Central memory CD8-positive, alpha-beta T cell (primary cell): ENCODE measurements around the gene KCNK10.

ENCODE experiments used
- ATAC-seq: fragments of 150-1000 bp; cut with Tn5 transposase; replicated peaks from 2 replicates; pipeline ENCODE4 v1.10.0; 2022; ENCODE audit warnings: mild to moderate bottlenecking, moderate FRiP score, moderate number of reproducible peaks; ENCODE audit not compliant: poor library complexity, severe bottlenecking; ENCODE audit errors: extremely low read depth
- DNase-seq, 2 donors: peaks; one replicate each; pipeline ENCODE4 v3.0.0; 2021; ENCODE audit warnings: low spot score in 2 of 2
- H3K27ac Mint-ChIP-seq: one replicate; pipeline ENCODE4 v1.8.0; 2022; ENCODE audit warnings: low read depth, mild to moderate bottlenecking, moderate library complexity, mixed read lengths
- H3K27me3 Mint-ChIP-seq: one replicate; pipeline ENCODE4 v1.8.0; 2022; ENCODE audit warnings: mixed read lengths
- H3K36me3 Mint-ChIP-seq: one replicate; pipeline ENCODE4 v1.8.0; 2022; ENCODE audit warnings: mild to moderate bottlenecking, moderate library complexity, mixed read lengths; ENCODE audit not compliant: insufficient read depth
- H3K4me1 Mint-ChIP-seq: one replicate; pipeline ENCODE4 v1.8.0; 2022; ENCODE audit warnings: mixed read lengths
- H3K4me3 Mint-ChIP-seq: one replicate; pipeline ENCODE4 v1.8.0; 2022; ENCODE audit warnings: mild to moderate bottlenecking, moderate library complexity, mixed read lengths
- H3K9me3 Mint-ChIP-seq: one replicate; pipeline ENCODE4 v1.8.0; 2022; ENCODE audit warnings: mixed read lengths

The KCNK10 gene

DNA sequence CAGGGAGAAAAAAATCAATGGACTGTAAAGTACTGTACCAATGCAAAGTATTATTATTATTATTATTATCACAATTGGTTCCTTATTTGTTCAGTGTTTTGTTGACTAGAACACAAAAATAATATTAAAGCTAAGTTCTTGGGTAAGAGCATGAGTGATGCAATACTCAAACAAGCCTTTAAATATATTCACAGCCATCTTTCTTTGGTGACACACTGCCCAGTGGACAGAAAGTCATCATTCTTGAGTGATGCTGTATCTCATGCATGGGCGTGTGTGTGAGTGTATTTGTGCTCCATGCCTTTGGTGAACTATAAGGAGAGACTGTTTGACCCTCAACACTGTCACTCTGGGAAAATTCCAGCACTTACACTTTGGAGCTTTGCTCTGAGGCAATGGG is 93.6 kb downstream of the KCNK10 start:
- Mint-ChIP-seq H3K4me3 (no peak overlapping the region), H3K4me1 (no peaks in the 10 kb centered on the region), H3K27ac (no peak overlapping the region), H3K9me3 (no peaks in the 10 kb centered on the region), H3K27me3 (peaks cover 50% of the 10 kb centered on the region), H3K36me3 (peaks cover 2% of the 10 kb centered on the region)
- ATAC-seq = no peak
- no peak for DNase-seq

DNA sequence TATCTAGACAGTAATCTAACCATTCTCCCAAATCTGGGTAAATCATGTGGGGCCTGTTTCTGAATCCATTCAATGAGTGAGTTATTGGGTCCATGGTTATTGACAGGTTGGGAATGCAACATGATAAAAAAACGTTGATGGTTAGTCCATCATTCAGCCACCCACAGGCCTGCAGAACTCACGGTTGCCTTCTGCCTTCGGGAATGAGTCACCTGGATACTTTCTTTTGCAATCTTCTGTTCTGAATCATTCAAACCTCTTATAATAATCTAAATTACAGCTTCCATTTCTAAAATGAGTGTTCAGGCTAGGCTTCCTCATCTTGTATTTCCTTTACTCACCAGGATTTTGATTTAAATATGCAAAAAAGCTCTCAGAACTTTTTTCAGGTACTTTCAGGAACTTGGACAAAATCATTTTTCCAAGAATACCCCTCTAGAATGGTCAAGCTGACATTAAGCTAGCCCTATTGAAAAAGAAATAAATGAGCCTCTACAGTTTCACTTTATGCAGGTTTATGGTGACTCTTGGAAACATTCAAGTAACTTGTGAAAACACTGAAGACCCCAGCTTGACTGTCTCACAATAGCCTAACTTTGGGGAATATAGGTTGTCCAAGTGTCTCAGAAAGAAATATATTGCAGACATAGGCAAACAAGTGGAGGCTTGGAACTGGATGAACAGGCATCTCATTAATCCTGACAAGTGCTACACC is 94.4 kb downstream of the KCNK10 start:
- H3K27ac Mint-ChIP-seq = no peak overlapping the region
- DNase-seq (no peak), ATAC-seq (no peak)

DNA sequence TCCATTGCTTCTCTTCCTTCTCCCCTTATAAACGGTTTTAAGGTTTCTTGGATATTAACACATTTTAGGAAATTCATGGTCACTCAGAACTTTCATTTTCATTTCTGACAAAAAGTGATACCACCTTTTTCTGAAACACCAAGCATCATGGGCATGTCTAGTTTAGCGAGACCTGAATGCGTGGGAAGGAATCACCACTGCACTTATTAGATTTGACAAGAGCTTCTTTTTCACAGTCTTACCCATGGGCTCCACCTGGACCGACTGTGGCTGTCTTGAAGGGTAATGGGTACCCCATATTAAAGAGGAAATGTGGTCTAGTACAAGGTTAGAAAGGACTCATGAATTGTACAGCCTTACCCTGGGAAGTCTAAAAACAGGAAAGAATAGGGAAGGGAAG is 95.4 kb downstream of the KCNK10 start:
- Mint-ChIP-seq H3K36me3 (peaks cover 2% of the 10 kb centered on the region), H3K4me1 (no peaks in the 10 kb centered on the region), H3K27me3 (peaks cover 49% of the 10 kb centered on the region), H3K27ac (no peak overlapping the region), H3K9me3 (peaks cover 10% of the 10 kb centered on the region), H3K4me3 (no peak overlapping the region)
- no peak for ATAC-seq
- no peak for DNase-seq

More for the DNA sequence above, 94.4 kb downstream of the KCNK10 start:
- Mint-ChIP-seq H3K36me3 (peaks cover 2% of the 10 kb centered on the region), H3K4me3 (no peak overlapping the region), H3K9me3 (peaks cover under 1% of the 10 kb centered on the region), H3K27me3 (peaks cover 48% of the 10 kb centered on the region), H3K4me1 (no peaks in the 10 kb centered on the region)

DNA sequence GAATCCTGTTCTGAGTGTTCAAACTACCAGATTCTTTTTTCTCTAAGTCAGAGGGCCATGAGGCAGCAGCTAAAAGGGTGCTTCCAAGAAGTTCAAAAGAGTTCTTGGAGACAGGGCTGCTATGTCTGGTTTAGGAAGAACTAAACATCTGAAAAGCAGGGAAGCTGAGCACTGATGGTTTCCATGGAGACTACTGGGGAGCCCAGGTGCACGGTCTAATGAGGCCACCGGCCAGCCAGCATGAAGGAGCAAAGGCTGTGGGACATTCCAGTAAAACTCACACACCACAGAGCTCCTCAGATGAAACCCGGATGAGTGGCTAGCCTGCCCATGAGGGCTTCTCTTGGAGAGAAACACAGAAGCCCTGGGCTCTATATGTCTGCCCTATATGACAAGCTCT is 97.3 kb downstream of the KCNK10 start:
- DNase-seq (no peak), ATAC-seq (no peak)
- no peaks in the 10 kb centered on the region for H3K4me1 Mint-ChIP-seq
- H3K9me3 Mint-ChIP-seq = peaks cover 19% of the 10 kb centered on the region
- no peak overlapping the region for H3K27ac Mint-ChIP-seq
- peaks cover 2% of the 10 kb centered on the region for H3K36me3 Mint-ChIP-seq
- H3K4me3 Mint-ChIP-seq = no peak overlapping the region
- H3K27me3 Mint-ChIP-seq = peaks cover 61% of the 10 kb centered on the region

DNA sequence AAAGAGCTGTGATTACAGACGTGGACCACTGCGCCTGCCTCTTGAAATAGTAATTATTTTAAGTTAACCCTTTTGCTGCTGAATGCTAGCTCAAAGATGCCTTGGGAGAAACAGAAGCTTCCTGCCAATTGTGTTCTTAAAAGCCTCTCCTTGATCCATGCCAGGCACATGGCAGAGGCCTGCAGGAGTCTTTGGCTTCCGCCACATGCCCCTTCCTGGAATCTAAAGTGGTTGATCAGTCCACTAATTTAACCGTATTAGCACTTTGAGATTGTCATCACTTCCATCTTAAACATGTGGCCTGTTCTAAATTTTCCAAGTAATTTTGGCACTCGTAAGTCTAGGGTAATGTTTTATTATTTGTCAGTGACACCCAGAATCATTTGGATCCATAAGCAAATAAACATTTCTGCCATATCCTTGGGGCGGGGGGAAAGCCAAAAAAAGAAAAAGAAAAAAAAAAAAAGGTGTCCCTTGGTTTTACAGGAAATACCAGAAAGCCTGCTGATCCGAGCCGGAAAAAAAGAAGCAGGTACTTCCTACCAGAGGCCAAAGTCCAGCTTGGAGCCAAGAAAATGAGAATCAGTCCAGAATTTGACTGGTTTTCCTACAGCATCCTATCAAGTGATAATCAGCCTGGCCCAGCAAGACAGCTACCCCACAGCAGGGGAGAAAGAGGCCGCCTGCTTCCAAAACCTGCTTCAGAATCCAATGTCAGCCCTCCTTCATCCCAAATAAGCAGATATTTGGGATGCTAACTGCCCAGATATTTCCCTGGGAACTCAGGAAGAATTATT is 104.8 kb downstream of the KCNK10 start:
- Mint-ChIP-seq H3K9me3 (peaks cover 15% of the 10 kb centered on the region), H3K36me3 (no peaks in the 10 kb centered on the region), H3K27me3 (peaks cover 40% of the 10 kb centered on the region), H3K4me3 (no peak overlapping the region), H3K27ac (no peak overlapping the region), H3K4me1 (no peaks in the 10 kb centered on the region)
- ATAC-seq = no peak
- DNase-seq = no peak

DNA sequence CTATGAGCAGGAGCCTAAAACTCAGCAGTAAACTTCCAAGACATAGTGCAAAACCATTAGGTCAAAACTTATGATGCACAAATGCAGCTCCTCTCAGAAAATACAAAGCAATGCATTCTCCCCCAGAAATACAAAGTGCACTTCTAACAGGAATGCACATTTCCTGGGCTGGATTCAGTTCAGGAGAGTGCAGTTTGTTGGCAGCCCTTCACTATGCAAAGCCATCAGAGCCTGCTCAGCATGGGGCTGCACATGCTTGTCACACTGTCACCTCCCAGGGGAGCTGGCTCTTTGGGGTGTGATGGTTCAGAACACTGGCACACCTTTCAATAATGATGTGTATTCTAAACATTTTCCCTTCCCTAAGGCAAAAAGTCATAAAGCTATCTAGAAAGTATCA is 110.4 kb downstream of the KCNK10 start:
- Mint-ChIP-seq H3K9me3 (no peaks in the 10 kb centered on the region), H3K36me3 (no peaks in the 10 kb centered on the region), H3K4me3 (no peak overlapping the region), H3K27me3 (peaks cover 44% of the 10 kb centered on the region), H3K4me1 (no peaks in the 10 kb centered on the region), H3K27ac (no peak overlapping the region)
- no peak for DNase-seq
- ATAC-seq = no peak

DNA sequence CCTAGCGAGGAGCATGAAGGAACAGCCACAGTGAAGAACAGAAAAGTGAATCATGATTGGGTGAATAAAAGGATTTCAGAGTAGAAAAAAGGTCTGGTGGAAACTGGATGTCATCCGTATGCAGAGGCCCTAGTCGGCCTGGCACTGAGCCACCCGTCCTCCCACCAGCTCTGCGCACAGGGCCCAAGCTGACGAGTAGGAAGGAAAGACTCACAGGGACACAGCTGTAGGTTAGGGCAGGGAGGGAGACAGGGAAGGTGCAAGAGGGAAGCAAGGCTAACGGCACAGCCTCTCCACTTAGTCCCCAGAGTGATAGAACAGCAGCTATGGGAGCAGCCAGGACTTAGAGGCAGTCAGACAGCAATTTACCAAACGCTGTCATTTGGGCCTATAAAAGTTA is 112.6 kb downstream of the KCNK10 start:
- Mint-ChIP-seq H3K9me3 (no peaks in the 10 kb centered on the region), H3K27me3 (peaks cover 41% of the 10 kb centered on the region), H3K36me3 (no peaks in the 10 kb centered on the region), H3K4me3 (no peak overlapping the region), H3K4me1 (no peaks in the 10 kb centered on the region), H3K27ac (no peak overlapping the region)
- ATAC-seq (no peak), DNase-seq (no peak)

DNA sequence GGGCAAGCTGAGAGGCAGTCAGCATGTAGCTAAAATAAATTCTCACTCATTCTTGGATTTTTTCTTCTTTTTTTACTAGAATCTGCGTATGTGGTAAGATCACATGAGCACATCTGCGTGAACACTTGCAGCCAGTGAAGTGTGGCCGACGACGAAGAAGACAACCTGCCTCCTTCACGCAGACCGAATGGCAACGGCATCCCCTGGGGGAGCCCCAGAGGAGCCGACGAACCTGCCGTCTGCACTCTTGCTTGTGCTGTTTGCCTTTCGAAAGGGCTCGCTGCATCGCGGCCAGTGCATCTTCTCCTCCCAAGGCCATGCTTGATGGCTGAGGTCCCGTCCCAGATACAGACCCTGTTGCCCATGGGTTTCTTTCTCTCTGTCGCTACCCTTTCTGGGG is 113.8 kb downstream of the KCNK10 start:
- DNase-seq (no peak), ATAC-seq (no peak)
- Mint-ChIP-seq H3K27ac (no peak overlapping the region), H3K4me3 (no peak overlapping the region), H3K9me3 (no peaks in the 10 kb centered on the region), H3K4me1 (no peaks in the 10 kb centered on the region), H3K27me3 (peaks cover 42% of the 10 kb centered on the region), H3K36me3 (no peaks in the 10 kb centered on the region)

DNA sequence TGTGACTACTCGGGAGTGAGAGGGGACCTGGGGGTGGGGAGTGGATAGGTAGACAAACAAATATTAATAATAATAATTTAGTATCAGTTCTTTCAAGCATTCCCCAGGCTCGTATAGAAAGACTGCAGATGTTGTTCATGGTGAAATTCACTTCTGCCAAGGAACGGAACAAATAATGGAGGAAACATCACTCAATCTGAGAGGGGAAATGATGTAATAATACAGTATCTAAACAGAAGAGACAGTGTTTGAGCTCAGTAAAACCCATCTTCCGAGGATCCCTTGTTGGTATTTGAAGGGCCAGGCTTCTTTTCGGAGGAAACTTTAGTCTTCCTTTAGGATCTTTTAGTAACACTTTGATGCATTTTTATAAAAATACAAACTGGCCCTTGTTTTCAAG is 114.2 kb downstream of the KCNK10 start:
- Mint-ChIP-seq H3K4me1 (no peaks in the 10 kb centered on the region), H3K27ac (no peak overlapping the region), H3K27me3 (peaks cover 46% of the 10 kb centered on the region), H3K9me3 (no peaks in the 10 kb centered on the region), H3K4me3 (no peak overlapping the region), H3K36me3 (no peaks in the 10 kb centered on the region)
- ATAC-seq = no peak
- no peak for DNase-seq

DNA sequence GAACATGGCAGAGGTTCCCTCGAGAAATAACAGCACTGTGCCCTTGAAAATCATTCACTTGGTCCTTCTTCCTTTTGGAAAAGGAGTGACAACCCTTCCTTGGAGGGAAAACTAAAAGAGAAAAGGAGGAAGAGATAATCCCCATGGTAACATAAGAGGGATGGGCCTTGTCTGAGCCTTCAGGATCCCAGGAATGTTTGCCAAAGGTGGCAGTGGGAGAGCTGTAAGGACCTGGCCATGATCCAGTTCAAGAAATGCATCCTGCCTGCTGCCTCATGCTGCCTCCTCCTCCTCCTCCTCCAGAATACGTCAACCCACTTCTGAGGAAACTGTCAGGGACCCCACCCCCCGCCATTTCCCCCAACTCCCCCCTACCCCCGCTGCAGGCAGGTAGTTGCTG is 118.8 kb downstream of the KCNK10 start:
- Mint-ChIP-seq H3K27ac (no peak overlapping the region), H3K9me3 (no peaks in the 10 kb centered on the region), H3K36me3 (no peaks in the 10 kb centered on the region), H3K27me3 (peaks cover 44% of the 10 kb centered on the region), H3K4me1 (no peaks in the 10 kb centered on the region), H3K4me3 (no peak overlapping the region)
- DNase-seq (no peak), ATAC-seq (no peak)

DNA sequence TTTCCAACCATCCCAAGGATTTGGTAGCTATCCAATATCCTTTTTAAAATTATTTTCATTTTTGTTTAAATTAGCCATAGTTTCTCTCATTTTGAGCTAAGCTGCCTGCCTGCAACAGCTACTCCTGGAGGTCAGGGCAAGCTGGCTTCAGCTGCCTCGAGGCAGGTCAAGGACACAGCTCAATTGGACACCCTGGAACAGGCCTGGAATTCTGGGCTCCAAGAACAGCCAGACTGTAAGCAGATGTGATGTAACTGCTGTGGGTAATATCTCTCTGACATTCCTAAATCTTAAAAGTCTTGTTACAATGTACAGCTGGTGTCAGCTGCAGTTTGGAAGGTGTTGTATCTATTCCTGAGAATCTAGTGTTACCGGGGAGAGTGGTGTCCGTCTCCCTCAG is 119.8 kb downstream of the KCNK10 start:
- H3K27ac Mint-ChIP-seq = no peak overlapping the region
- H3K36me3 Mint-ChIP-seq = no peaks in the 10 kb centered on the region
- ATAC-seq (no peak), DNase-seq (no peak)
- no peak overlapping the region for H3K4me3 Mint-ChIP-seq
- no peaks in the 10 kb centered on the region for H3K4me1 Mint-ChIP-seq
- no peaks in the 10 kb centered on the region for H3K9me3 Mint-ChIP-seq
- peaks cover 49% of the 10 kb centered on the region for H3K27me3 Mint-ChIP-seq

DNA sequence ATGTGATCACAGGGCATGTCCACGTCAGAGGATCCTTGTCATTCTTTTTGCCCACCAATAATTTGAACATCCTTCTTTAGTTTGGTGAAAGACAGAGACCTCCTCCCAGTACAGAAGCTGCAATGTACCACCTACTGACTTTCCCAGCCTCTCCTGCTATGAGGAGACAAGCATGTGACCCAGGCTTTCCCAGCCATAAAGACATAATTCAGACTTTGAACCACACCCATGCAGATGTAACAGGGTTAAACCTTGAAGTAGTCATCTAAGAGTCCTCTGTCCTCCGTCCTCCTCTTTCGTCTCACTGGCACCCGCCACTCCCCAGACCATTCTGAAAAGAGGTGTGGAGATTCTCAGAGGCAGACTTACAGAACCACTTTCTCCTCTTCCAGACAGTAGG is 120.8 kb downstream of the KCNK10 start:
- no peak for ATAC-seq
- DNase-seq = no peak
- peaks cover 57% of the 10 kb centered on the region for H3K27me3 Mint-ChIP-seq
- no peak overlapping the region for H3K27ac Mint-ChIP-seq
- no peak overlapping the region for H3K4me3 Mint-ChIP-seq
- H3K9me3 Mint-ChIP-seq = no peaks in the 10 kb centered on the region
- no peaks in the 10 kb centered on the region for H3K4me1 Mint-ChIP-seq
- H3K36me3 Mint-ChIP-seq = no peaks in the 10 kb centered on the region

DNA sequence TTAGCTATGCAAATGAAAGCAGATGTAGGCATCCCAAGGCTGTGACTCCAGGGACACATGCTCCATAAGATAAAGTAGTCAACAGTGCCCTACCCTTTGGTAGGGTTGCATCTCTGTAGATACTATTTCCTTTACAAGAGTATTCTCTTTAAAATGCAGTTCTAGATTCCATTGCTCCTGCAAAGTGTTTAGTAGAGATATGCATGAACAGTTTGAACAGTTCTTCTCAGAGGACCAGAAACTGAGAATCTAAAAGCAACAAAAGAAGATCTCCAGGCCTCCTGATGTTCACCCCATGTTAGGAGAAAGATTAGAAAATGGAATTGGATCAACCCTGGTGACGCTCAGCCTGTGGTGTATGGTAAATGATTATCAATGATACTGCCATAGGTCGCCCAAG is 121.2 kb downstream of the KCNK10 start:
- Mint-ChIP-seq H3K4me3 (no peak overlapping the region), H3K36me3 (no peaks in the 10 kb centered on the region), H3K27ac (no peak overlapping the region), H3K27me3 (peaks cover 57% of the 10 kb centered on the region), H3K4me1 (no peaks in the 10 kb centered on the region), H3K9me3 (no peaks in the 10 kb centered on the region)
- no peak for DNase-seq
- no peak for ATAC-seq
